NCI-H2196 treated with DMSO at 0.1 percent for 48 hours (cell line): ENCODE measurements around the gene SLC66A2.

ENCODE experiments used
- DNase-seq: peaks from one replicate; lab custom pipeline; 2025; ENCODE audit not compliant: unreplicated experiment; lab: John Stamatoyannopoulos, UW

SLC66A2 gene

GRCh38 chr18:79904357-79905147 lies 46.9 kb downstream of the SLC66A2 start:
- DNase-seq: no peak

- no peak for DNase-seq
These were observed 47.6 kb downstream of the SLC66A2 start for GRCh38 chr18:79903787-79904356.

GRCh38 chr18:79903071-79903635 lies 48.3 kb downstream of the SLC66A2 start:
- no peak for DNase-seq

GRCh38 chr18:79902640-79903039 lies 48.8 kb downstream of the SLC66A2 start:
- no peak for DNase-seq

GRCh38 chr18:79902075-79902474 lies 49.4 kb downstream of the SLC66A2 start:
- DNase-seq: no peak

- DNase-seq: no peak
These were observed 49.8 kb downstream of the SLC66A2 start for GRCh38 chr18:79901665-79902064.

GRCh38 chr18:79900610-79901570 lies 50.6 kb downstream of the SLC66A2 start:
- no peak for DNase-seq

GRCh38 chr18:79899609-79900445 lies 51.6 kb downstream of the SLC66A2 start:
- DNase-seq: no peak

GRCh38 chr18:79898952-79899608 lies 52.4 kb downstream of the SLC66A2 start:
- no peak for DNase-seq

GRCh38 chr18:79897940-79898625 lies 53.4 kb downstream of the SLC66A2 start:
- no peak for DNase-seq

GRCh38 chr18:79896738-79897137 lies 54.7 kb downstream of the SLC66A2 start:
- DNase-seq: no peak

- DNase-seq: no peak
These were observed 60.8 kb downstream of the SLC66A2 start for GRCh38 chr18:79890674-79891073.

GRCh38 chr18:79889569-79889968 lies 61.9 kb downstream of the SLC66A2 start:
- no peak for DNase-seq

GRCh38 chr18:79888016-79888415 lies 63.4 kb downstream of the SLC66A2 start:
- no peak for DNase-seq

- DNase-seq: no peak
These were observed 64.1 kb downstream of the SLC66A2 start for GRCh38 chr18:79887181-79888000.

- DNase-seq: no peak
These were observed 66.3 kb downstream of the SLC66A2 start for GRCh38 chr18:79884963-79885728.

GRCh38 chr18:79884294-79884962 lies 67.0 kb downstream of the SLC66A2 start:
- DNase-seq: no peak
